Cardiac muscle cell (in vitro differentiated cells and primary cell): Measurements from ENCODE around the gene TMEM120B. TPM values are rescaled to one million over a fixed set of nuclear protein-coding genes. Genes with fewer than 3 reads are reported as not detected.
"Not testable (repeated sequence)": the region's sequence is repeated elsewhere in the genome, so short reads cannot be mapped to it uniquely, and the experiment has no call there.

Experiments used
- DNase-seq, 2 donors: peaks; one replicate each; pipeline versions ENCODE4 v3.0.0 to v3.0.0-alpha.2; 2010 to 2017; ENCODE audit warnings: low read depth in 1 of 2, low spot score in 1 of 2
- H3K27ac ChIP-seq: fragments of 200-600 bp; sonication (generic); 2 replicates; pipeline ENCODE4 v1.5.1; 2016
- H3K27me3 ChIP-seq: fragments of 200-600 bp; sonication (generic); 2 replicates; pipeline ENCODE4 v1.6.0; 2016; ENCODE audit warnings: control low read depth
- H3K36me3 ChIP-seq: fragments of 200-600 bp; sonication (generic); 2 replicates; pipeline ENCODE4 v1.5.1; 2016; ENCODE audit warnings: control low read depth
- H3K4me1 ChIP-seq: fragments of 200-600 bp; sonication (generic); 2 replicates; pipeline ENCODE4 v1.8.1; 2017; ENCODE audit warnings: low read depth, mild to moderate bottlenecking, mixed run types
- H3K4me3 ChIP-seq: fragments of 200-600 bp; sonication (generic); 2 replicates; pipeline ENCODE4 v1.5.1; 2016; ENCODE audit warnings: mild to moderate bottlenecking
- H3K9me3 ChIP-seq: fragments of 200-600 bp; sonication (generic); 2 replicates; pipeline ENCODE4 v1.5.1; 2017; ENCODE audit warnings: low read depth, mild to moderate bottlenecking, control low read depth
- polyA plus RNA-seq: library from polyadenylated mRNA; unstranded; fragments of >200 nt; fragmentation: Nextera tagmentation; extraction: Ambion mirVana; gene quantifications from 2 replicates; pipeline ENCODE4 v1.2.1, GENCODE V29; 2016
- total RNA-seq: library from RNA; depleted of rRNA; stranded (reverse); fragments of >200 nt; gene quantifications from 2 replicates; pipeline ENCODE4 v1.2.3, GENCODE V29; 2016
- TF ChIP-seq, protein P1 (sequence below): IDR thresholded peaks from 2 replicates; pipeline ENCODE4 v1.5.1; 2012; ENCODE audit warnings: low read depth, mild to moderate bottlenecking, low read length

The TMEM120B gene
- 11.7 and 30.7 TPM in 2 replicates for total RNA-seq
- 19.7 and 23.0 TPM in 2 replicates for polyA plus RNA-seq

DNA sequence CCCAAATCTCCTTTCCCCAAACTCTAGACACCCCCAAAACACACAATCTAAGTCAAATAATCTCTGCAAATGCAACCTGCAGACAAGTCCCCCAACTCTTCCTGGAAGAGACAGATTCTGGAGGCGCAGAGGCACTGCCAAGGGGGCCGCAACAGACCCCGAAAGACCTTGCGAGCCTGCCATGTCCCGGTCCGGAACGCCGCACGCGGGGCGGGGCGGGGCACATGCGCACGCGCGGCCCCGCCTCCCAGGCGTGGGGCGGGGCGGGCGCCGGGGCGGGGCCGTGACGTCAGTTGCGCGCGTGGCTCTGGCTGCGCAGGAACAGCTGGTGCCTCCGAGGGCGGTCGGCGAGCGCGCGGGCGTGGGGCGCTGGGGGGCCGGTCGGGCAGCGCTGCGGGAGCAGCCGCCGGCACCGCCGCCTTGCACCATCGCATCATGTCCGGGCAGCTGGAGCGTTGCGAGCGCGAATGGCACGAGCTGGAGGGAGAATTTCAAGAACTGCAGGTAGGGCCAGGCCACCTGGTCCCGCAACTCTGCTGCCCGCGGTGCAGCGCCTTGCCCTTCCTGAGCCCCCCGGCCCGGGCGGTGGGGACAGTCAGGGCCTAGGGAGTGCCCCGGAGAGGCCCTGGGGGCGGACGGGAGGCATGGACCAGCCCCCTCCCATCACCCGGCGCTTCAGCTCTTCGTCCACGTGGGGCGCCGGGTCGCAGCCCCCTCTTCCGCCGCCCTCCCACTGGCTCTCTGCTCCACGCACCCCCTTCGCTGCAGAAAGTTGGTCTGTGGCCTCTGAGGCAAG, at the start of gene TMEM120B:
TMEM120B (plus strand) TSS at position 292 of the 796 bp plus-strand sequence; CDS start at position 436, 144 bp downstream.
- peaks cover 15% of the 10 kb centered on the region for H3K4me1 ChIP-seq
- TF ChIP-seq, protein P1, sequence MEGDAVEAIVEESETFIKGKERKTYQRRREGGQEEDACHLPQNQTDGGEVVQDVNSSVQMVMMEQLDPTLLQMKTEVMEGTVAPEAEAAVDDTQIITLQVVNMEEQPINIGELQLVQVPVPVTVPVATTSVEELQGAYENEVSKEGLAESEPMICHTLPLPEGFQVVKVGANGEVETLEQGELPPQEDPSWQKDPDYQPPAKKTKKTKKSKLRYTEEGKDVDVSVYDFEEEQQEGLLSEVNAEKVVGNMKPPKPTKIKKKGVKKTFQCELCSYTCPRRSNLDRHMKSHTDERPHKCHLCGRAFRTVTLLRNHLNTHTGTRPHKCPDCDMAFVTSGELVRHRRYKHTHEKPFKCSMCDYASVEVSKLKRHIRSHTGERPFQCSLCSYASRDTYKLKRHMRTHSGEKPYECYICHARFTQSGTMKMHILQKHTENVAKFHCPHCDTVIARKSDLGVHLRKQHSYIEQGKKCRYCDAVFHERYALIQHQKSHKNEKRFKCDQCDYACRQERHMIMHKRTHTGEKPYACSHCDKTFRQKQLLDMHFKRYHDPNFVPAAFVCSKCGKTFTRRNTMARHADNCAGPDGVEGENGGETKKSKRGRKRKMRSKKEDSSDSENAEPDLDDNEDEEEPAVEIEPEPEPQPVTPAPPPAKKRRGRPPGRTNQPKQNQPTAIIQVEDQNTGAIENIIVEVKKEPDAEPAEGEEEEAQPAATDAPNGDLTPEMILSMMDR = no peak
- H3K27ac ChIP-seq = peak within 1 kb of the TSS; percentile 88
- no peaks in the 10 kb centered on the region for H3K36me3 ChIP-seq
- peak within 1 kb of the TSS; percentile 96 for H3K4me3 ChIP-seq
- DNase-seq = peak; percentile 80 to 91
- no peaks in the 10 kb centered on the region for H3K27me3 ChIP-seq
- H3K9me3 ChIP-seq = no peaks in the 10 kb centered on the region

DNA sequence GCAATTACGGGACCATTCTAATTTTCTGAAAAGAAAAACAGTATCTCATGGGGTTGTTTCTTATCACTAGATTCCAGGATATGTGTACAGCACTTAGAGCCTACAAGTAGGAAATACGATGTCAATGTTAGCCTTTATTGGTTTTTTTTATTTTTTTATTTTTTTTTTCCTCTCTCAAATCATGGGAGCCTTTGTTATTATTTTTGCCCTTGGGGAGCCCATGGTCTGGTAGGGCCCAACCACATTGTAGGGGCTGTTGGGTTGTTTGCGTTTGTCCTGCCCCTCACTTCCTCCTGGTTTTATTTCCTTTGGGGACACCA, 49.0 kb upstream of the TMEM120B start:
- Histone ChIP-seq H3K36me3 (no peaks in the 10 kb centered on the region), H3K27me3 (no peaks in the 10 kb centered on the region), H3K27ac (no peak overlapping the region), H3K4me3 (no peak overlapping the region), H3K4me1 (peaks cover 8% of the 10 kb centered on the region), H3K9me3 (no peaks in the 10 kb centered on the region)
- no peak for DNase-seq
- TF ChIP-seq, protein P1 = no peak

DNA sequence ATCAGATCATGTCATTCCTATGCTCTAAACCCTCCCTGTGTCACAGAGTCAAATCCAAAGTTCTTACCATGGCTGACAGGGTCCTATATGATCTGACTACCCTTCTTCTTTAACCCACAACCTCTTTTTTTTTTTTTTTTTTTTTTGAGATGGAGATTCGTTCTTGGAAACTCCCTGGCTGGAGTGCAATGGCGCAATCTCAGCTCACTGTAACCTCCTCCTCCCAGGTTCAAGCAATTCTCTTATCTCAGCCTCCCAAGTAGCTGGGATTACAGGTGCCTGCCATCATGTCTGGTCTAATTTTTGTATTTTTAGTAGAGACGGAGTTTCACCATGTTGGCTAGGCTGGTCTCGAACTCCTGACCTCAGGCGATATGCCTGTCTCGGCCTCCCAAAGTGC, 45.7 kb upstream of the TMEM120B start:
- DNase-seq, H3K27ac ChIP-seq, H3K4me1 ChIP-seq, H3K36me3 ChIP-seq, H3K27me3 ChIP-seq, H3K4me3 ChIP-seq, H3K9me3 ChIP-seq: not testable (repeated sequence)

DNA sequence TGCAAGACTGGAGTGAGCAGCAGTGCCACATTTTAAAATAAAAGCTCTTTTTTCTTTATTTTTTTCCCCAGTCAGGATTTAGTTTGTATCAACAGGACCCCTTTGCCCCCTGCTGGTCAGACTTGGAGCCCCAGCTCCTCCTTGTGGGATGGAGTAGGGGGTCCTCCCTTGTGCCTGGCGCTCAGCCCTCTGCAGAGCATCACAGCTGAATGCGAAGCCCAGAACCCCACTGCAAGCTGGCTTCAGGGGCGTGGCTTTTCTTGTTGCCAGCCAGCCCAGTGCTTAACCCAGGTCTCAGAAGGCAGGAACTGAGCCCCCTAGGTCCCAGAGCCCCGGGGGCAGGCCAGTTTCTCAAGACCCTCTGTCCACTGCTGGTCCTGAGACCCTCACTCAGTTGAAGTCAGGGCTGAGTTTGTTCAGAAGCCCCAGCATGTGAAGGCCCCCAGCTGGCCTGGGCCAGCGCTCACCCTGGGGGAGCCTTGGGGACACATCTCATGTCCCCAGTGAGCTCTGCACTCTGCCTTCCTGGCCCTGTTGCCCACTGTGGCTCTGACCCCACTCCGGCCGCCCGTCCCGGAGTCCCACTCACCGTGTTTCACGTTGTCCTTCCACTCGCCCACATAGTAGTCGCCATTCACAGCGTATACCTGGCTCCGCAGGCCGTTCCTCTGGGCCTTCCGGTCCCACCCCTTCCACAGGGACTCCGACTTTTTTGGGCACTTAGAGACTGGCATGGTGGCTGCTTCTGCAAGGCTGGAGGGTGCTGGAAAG, 43.6 kb upstream of the TMEM120B start:
- DNase-seq = peak; percentile 54 to 73
- Histone ChIP-seq H3K27me3 (no peaks in the 10 kb centered on the region), H3K9me3 (no peaks in the 10 kb centered on the region), H3K27ac (no peak overlapping the region), H3K36me3 (no peaks in the 10 kb centered on the region), H3K4me1 (no peaks in the 10 kb centered on the region), H3K4me3 (no peak overlapping the region)
- TF ChIP-seq, protein P1 = peak; percentile 76

DNA sequence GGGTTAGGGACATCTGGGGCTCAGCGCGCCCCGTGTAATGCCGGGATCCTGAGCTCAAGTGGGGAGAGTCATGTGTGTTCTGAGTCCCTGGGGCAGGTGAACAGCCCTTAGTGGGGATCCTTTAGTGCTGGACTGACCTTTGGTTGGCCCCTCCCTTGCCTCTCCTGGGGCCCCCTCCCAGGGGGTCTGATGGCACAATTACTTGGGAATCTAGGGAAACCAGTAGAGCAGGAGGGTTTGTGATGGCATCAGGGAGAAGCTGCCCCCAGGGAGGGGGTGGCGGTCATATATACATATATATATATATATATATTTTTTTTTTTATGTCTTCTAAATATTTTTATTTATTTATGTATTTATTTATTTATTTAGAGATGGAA, 43.0 kb upstream of the TMEM120B start, which contains the start of gene MORN3:
MORN3 (minus strand) TSS at position 134 of the 380 bp plus-strand sequence. CDS start 171 bp downstream, outside the sequence.
- Histone ChIP-seq H3K36me3 (no peaks in the 10 kb centered on the region), H3K9me3 (no peaks in the 10 kb centered on the region), H3K4me3 (no peak within 1 kb of the TSS), H3K4me1 (no peaks in the 10 kb centered on the region), H3K27ac (no peak within 1 kb of the TSS), H3K27me3 (no peaks in the 10 kb centered on the region)
- DNase-seq = no peak
- TF ChIP-seq, protein P1 = no peak
